Ishikawa (cell line): ENCODE measurements around the gene INHBC.

ENCODE experiments used
- CEBPB ChIP-seq: IDR thresholded peaks from 2 replicates; pipeline ENCODE4 v1.6.1; 2012
- CREB1 ChIP-seq: IDR thresholded peaks from 2 replicates; pipeline ENCODE4 v1.6.1; 2012; ENCODE audit warnings: low read depth
- EP300 ChIP-seq: IDR thresholded peaks from 2 replicates; pipeline ENCODE4 v1.6.1; 2012; ENCODE audit warnings: borderline replicate concordance
- FOXM1 ChIP-seq: IDR thresholded peaks from 2 replicates; pipeline ENCODE4 v1.6.1; 2012; ENCODE audit warnings: low read depth, borderline replicate concordance
- MAX ChIP-seq: IDR thresholded peaks from 2 replicates; pipeline ENCODE4 v1.6.1; 2012
- NFIC ChIP-seq: IDR thresholded peaks from 2 replicates; pipeline ENCODE4 v1.6.1; 2012
- RAD21 ChIP-seq: IDR thresholded peaks from 2 replicates; pipeline ENCODE4 v1.6.1; 2012; ENCODE audit warnings: low read depth
- REST ChIP-seq: IDR thresholded peaks from 2 replicates; pipeline ENCODE4 v1.6.1; 2012; ENCODE audit warnings: low read depth, mild to moderate bottlenecking
- TAF1 ChIP-seq: IDR thresholded peaks from 2 replicates; pipeline ENCODE4 v1.6.1; 2012; ENCODE audit warnings: low read depth, mild to moderate bottlenecking
- TCF12 ChIP-seq: IDR thresholded peaks from 2 replicates; pipeline ENCODE4 v1.6.1; 2012; ENCODE audit warnings: low read depth
- YY1 ChIP-seq: IDR thresholded peaks from 2 replicates; pipeline ENCODE4 v1.6.1; 2012; ENCODE audit warnings: low read depth

DNA sequence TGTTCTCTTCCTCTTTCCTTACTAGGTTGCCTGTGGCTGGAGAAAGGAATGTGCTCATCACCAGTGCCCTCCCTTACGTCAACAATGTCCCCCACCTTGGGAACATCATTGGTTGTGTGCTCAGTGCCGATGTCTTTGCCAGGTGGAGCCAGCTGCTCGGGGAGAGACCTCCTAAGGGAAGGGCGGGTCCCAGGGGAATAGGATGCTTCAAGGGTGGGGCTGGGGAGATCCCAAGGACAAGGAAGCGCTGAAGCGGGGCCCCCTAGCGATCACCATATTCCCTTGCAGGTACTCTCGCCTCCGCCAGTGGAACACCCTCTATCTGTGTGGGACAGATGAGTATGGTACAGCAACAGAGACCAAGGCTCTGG lies 63.5 kb downstream of the INHBC start:
- TF ChIP-seq CEBPB: no peak
- TF ChIP-seq FOXM1: no peak
- TF ChIP-seq MAX: no peak
- no peak for TF ChIP-seq NFIC
- no peak for TF ChIP-seq REST
- no peak for TF ChIP-seq TCF12
- no peak for TF ChIP-seq YY1
- no peak for TF ChIP-seq CREB1
- TF ChIP-seq TAF1: no peak
- no peak for TF ChIP-seq EP300
- TF ChIP-seq RAD21: no peak
